Measurements from ENCODE around the gene MYRFL. TPM values are rescaled to one million over a fixed set of nuclear protein-coding genes. Genes with fewer than 3 reads are reported as not detected.

MYRFL gene
- total and polyA plus RNA-seq, 2 of the 8 experiments (the other 6 are each of a cell fraction or from before 2014, with no cell fraction given) = 1.1 to 2.0 TPM

- no peak overlapping the region for H3K4me3 ChIP-seq (ENCODE audit: extremely low read depth in 1 of 4, insufficient read depth in 2 of 4, low read depth in 3 of 4, low read length in 4 of 4)
- H4K5ac ChIP-seq (ENCODE audit: insufficient read length, low read depth, low read length) = no peak overlapping the region
- no peak for FAIRE-seq
- H2AK5ac ChIP-seq (ENCODE audit: low read depth, low read length) = no peak overlapping the region
- no peak overlapping the region for H2AFZ ChIP-seq (ENCODE audit: low read length)
- no peak overlapping the region for H2BK5ac ChIP-seq (ENCODE audit: low read depth, low read length)
- H3K18ac ChIP-seq (ENCODE audit: extremely low read depth, low read length) = no peak overlapping the region
- H4K8ac ChIP-seq (ENCODE audit: extremely low read depth, insufficient read depth, low read length) = no peak overlapping the region
- H3K23ac ChIP-seq (ENCODE audit: insufficient read length) = no peak overlapping the region
- H3K4me2 ChIP-seq (ENCODE audit: insufficient read depth in 1 of 2, low read depth in 2 of 2, low read length in 2 of 2) = no peak overlapping the region
- no peaks in the 10 kb centered on the region for H3K36me3 ChIP-seq (ENCODE audit: control insufficient read depth in 2 of 4, insufficient read depth in 4 of 4, low read length in 3 of 4)
- no peaks in the 10 kb centered on the region for H3K23me2 ChIP-seq (ENCODE audit: low read depth, low read length)
- no peaks in the 10 kb centered on the region for H3K79me1 ChIP-seq (ENCODE audit: low read depth, low read length)
- H4K20me1 ChIP-seq (replicated peaks in 1 of 2; ENCODE audit: control insufficient read depth in 1 of 2, insufficient read depth in 2 of 2, low read length in 2 of 2) = no peaks in the 10 kb centered on the region
- no peak overlapping the region for H3K14ac ChIP-seq (ENCODE audit: insufficient read length)
- no peak overlapping the region for H2BK120ac ChIP-seq (replicated peaks; ENCODE audit: low read depth, low read length)
- H3K27me3 ChIP-seq (replicated peaks in 1 of 4; ENCODE audit: control insufficient read depth in 3 of 4, extremely low read depth in 1 of 4, insufficient read depth in 3 of 4, low read length in 3 of 4) = no peaks in the 10 kb centered on the region
- H4K91ac ChIP-seq (replicated peaks; ENCODE audit: insufficient read length, low read length) = no peak overlapping the region
- H2BK12ac ChIP-seq (ENCODE audit: low read depth, low read length) = no peak overlapping the region
- ChIA-PET CTCF (ENCODE audit: partially characterized antibody) (interaction anchor here (1.1 to 1.3 kb wide), 2 partner anchors 9 to 10 kb away, joined by 3 to 4 read pairs; no protein-coding TSS in a partner anchor), POLR2A (ENCODE audit: partially characterized antibody) (no interaction called here)
- H3K9ac ChIP-seq (replicated peaks in 1 of 4; ENCODE audit: extremely low read depth in 1 of 4, low read depth in 3 of 4, low read length in 3 of 4) = no peak overlapping the region
- 84% methylated on average over 1 of the region's 1 CpG; no CpG with 5 or more reads in 1 of the 2 experiments for WGBS, 2 experiments (ENCODE audit: extremely low coverage in 1 of 2, insufficient coverage in 1 of 2, insufficient read length in 1 of 2, insufficient replicate concordance in 2 of 2, low coverage in 1 of 2, low lambda C conversion rate in 2 of 2, missing lambda C conversion rate in 1 of 2)
- no peak overlapping the region for H3K27ac ChIP-seq (ENCODE audit: low read depth, low read length)
- H3K4me1 ChIP-seq (replicated peaks in 1 of 4; ENCODE audit: control insufficient read depth in 3 of 4, insufficient read depth in 4 of 4, low read length in 3 of 4) = peaks cover 0 to 2% (median 0%) of the 10 kb centered on the region in 4 experiments; a peak in 1 of 7 replicates
- no peaks in the 10 kb centered on the region for H3K9me3 ChIP-seq (ENCODE audit: insufficient read depth in 2 of 2, low read depth in 1 of 2, low read length in 1 of 2)
- H2BK15ac ChIP-seq (ENCODE audit: low read length) = no peak overlapping the region
- H2BK20ac ChIP-seq (ENCODE audit: low read length) = no peak overlapping the region
- no peak for DNase-seq (ENCODE audit: low read depth in 1 of 2, low spot score in 2 of 2)
- no peak overlapping the region for H3K56ac ChIP-seq (replicated peaks; ENCODE audit: insufficient read length, low read depth, low read length)
- no peak overlapping the region for H3K4ac ChIP-seq (replicated peaks; ENCODE audit: insufficient read length, low read depth, low read length)
- no peaks in the 10 kb centered on the region for H3K79me2 ChIP-seq (ENCODE audit: control insufficient read depth in 1 of 2, insufficient read depth in 2 of 2, low read length in 2 of 2)
- TF ChIP-seq JUND (IDR thresholded peaks at IDR 0.05; ENCODE audit: low read length) (no peak), CHD2 (IDR thresholded peaks at IDR 0.05; ENCODE audit: low read length) (no peak), RFX5 (IDR thresholded peaks at IDR 0.05; ENCODE audit: borderline replicate concordance, low read depth, low read length) (no peak), CHD1 (IDR thresholded peaks at IDR 0.05; ENCODE audit: low read depth, low read length) (no peak), SAP30 (IDR thresholded peaks at IDR 0.05; ENCODE audit: insufficient read depth, insufficient replicate concordance, low read length) (no peak), E2F6 (IDR thresholded peaks at IDR 0.05) (no peak), RAD21 (IDR thresholded peaks at IDR 0.05 in 1 of 2, conservative IDR thresholded peaks at IDR 0.05 in 1 of 2; ENCODE audit: low read depth in 2 of 2, low read length in 2 of 2) (no peak), KDM1A (IDR thresholded peaks at IDR 0.05; ENCODE audit: borderline replicate concordance, low read length) (no peak), CTCF (IDR thresholded peaks at IDR 0.05; ENCODE audit: control extremely low read depth in 1 of 3, insufficient read depth in 1 of 3, low read depth in 1 of 3, low read length in 3 of 3) (no peak), SUZ12 (IDR thresholded peaks at IDR 0.05; ENCODE audit: low read length) (no peak), TAF7 (optimal IDR thresholded peaks at IDR 0.05; ENCODE audit: borderline replicate concordance, low read depth, low read length) (no peak)
Observed at GRCh38 chr12:69888901-69889300, 63.9 kb downstream of the MYRFL start.
